GM20000 (cell line): ENCODE data around the gene ZNF343.
"Not testable (repeated sequence)": the region's sequence is repeated elsewhere in the genome, so short reads cannot be mapped to it uniquely, and the experiment has no call there.

Experiments
- DNase-seq: peaks from one replicate; pipeline ENCODE4 v3.0.0; 2012; ENCODE audit warnings: low spot score
- TF ChIP-seq, protein P1 (sequence below): IDR thresholded peaks from 2 replicates; pipeline ENCODE4 v1.5.1; 2012; ENCODE audit warnings: mild to moderate bottlenecking, control low read depth; ENCODE audit errors: extremely low read depth, missing control alignments

Gene ZNF343

DNA sequence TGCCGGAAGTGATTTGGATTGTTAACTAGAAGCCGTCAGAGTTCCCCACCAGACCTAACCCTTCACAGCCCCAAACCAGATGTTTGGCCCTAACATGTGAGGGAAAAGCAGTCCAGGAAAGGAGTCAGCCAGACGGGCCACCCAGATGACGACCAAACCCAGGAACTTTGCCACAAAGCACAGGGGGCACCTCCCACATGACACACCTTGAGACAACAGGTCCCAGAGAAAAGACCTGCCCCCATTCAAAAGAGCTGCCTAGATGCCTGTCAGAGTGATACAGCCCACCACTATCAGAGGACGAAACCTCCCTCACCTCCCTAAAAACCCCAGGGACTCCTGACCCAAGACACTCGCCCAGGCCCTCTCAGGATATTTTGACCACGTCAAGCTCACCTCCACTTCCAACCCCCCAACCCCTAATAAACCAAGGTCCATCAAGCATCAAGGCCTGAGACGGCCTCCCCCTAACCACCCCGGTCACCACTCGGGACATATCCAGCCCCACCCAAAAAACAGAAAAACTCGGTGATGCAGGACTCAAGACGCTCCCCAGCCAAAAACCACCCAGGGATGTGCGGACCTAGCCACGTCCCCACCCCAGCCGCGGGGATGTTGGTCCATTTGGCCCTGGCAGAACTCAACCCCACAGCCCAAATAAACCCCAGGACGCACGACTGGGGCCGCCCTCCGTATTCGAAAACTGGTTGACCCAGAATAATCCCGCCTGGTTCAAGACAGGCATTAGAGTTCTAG is 662 bp downstream of the ZNF343 start:
- DNase-seq, result no peak
- TF ChIP-seq, protein P1, sequence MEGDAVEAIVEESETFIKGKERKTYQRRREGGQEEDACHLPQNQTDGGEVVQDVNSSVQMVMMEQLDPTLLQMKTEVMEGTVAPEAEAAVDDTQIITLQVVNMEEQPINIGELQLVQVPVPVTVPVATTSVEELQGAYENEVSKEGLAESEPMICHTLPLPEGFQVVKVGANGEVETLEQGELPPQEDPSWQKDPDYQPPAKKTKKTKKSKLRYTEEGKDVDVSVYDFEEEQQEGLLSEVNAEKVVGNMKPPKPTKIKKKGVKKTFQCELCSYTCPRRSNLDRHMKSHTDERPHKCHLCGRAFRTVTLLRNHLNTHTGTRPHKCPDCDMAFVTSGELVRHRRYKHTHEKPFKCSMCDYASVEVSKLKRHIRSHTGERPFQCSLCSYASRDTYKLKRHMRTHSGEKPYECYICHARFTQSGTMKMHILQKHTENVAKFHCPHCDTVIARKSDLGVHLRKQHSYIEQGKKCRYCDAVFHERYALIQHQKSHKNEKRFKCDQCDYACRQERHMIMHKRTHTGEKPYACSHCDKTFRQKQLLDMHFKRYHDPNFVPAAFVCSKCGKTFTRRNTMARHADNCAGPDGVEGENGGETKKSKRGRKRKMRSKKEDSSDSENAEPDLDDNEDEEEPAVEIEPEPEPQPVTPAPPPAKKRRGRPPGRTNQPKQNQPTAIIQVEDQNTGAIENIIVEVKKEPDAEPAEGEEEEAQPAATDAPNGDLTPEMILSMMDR, result no peak

DNA sequence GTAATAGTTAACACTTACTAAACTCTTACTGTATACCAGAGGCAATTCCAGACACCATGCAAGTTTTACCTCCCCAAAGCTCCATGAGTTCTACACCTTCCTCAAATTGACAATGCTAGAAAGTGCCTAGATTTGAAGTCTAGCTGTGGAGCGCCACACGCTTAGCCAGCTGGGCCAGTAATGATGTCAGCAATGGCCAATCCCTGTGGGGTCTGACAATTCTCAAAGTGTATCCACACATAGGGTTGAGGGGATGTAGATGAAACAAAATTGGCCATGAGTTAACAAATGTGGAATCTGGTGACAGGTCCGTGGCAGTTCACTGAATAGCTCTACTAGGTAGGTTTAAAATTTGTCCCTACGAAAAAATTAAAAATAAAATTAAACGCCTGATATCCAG is 1.3 kb downstream of the ZNF343 start:
- DNase-seq, result no peak
- TF ChIP-seq, protein P1, result no peak

DNA sequence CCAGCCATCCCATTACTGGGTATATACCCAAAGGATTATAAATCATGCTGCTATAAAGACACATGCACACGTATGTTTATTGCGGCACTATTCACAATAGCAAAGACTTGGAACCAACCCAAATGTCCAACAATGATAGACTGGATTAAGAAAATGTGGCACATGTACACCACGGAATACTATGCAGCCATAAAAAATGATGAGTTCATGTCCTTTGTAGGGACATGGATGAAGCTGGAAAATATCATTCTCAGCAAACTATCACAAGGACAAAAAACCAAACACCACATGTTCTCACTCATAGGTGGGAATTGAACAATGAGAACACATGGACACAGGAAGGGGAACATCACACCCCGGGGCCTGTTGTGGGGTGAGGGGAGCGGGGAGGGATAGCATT is 2.3 kb downstream of the ZNF343 start:
- DNase-seq, result not testable (repeated sequence)

DNA sequence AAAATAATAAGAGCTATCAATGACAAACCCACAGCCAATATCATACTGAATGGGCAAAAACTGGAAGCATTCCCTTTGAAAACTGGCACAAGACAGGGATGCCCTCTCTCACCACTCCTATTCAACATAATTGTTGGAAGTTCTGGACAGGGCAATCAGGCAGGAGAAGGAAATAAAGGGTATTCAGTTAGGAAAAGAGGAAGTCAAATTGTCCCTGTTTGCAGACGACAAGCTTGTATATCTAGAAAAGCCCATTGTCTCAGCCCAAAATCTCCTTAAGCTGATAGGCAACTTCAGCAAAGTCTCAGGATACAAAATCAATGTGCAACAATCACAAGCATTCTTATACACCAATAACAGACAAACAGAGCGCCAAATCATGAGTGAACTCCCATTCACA is 3.9 kb downstream of the ZNF343 start:
- not testable (repeated sequence) for DNase-seq

DNA sequence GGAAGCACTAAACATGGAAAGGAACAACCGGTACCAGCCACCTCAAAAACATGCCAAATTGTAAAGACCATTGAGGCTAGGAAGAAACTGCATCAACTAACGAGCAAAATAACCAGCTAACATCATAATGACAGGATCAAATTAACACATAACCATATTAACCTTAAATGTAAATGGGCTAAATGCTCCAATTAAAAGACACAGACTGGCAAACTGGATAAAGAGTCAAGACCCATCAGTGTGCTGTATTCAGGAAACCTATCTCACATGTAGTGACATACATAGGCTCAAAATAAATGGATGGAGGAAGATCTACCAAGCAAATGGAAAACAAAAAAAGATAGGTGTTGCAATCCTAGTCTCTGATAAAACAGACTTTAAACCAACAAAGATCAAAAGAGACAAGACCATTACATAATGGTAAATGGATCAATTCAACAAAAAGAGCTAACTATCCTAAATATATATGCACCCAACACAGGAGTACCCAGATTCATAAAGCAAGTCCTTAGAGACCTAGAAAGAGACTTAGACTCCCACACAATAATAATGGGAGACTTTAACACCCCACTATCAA is 5.8 kb downstream of the ZNF343 start:
- DNase-seq, result not testable (repeated sequence)

DNA sequence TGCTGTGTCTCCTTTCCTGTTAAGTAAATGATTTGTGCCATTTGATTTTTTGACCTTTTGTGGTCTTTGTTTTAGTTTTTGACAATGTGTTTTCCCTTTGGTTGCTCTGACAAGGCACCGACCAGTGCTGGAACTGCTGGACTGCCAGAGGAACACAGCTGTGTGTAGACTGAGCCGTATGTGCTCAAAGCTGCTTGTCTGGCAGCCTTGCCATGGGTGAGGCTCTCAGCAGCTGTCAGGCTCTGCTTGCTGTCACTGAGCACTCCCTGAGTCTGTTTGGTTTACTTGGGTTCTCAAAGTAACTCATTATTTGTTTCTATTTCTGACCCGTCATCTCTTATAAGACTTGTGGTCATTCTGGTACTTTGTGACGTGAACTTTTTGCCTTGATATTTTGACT is 23.1 kb downstream of the ZNF343 start:
- no peak for DNase-seq
- TF ChIP-seq, protein P1, result no peak

DNA sequence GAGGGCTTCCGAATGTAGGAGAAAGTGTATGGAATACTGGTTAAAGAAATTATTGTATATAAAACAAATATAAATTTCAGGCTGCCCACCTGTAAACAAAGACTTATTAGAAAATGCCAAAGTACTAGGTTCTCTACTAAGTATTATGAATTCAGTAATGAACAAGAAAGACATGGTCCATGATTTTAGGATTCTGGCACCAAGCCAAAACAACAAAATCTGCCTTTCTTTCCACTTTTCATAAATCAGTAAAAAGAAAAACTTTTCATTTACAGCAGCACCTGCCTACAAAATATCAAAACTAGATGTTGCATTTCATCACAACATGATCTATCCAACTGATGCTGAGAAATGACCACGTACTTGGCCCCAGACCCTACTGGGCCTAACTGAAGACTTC is 23.6 kb downstream of the ZNF343 start:
- TF ChIP-seq, protein P1, result no peak
- no peak for DNase-seq

DNA sequence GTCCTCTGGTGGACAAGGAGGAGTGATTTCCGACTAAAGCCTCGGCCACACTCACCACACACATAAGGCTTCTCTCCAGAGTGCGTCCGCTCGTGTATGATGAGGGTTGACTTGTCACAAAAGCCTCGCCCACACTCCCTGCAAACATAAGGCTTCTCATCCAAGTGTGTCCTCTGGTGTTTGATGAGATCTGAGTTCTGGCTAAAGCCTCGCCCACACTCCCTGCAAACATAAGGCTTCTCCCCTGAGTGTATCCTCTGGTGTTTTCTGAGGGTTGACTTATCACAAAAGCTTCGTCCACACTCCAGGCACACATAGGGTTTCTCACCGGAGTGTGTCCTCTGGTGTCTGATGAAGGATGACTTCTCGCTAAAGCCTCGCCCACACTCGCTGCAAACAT is 25.2 kb downstream of the ZNF343 start:
- DNase-seq, result no peak
- TF ChIP-seq, protein P1, result no peak

DNA sequence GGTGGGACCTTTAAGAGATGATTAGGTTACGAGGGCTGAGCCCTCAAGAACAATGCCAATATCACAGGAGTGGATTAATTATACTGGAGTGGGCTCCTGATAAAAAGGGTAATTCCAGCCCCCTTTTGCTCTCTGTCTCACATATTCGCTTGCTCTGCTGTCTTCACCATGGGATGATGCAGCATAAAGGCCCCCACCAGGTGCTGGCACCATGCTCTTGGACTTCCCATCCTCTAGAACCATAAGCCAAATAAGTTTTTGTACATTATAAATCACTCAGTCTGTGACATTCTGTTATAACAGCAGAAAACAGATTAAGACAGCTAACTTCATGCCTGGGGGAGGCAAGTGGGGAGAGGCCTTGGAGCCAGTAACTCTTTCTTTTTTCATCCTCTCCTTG is 28.3 kb downstream of the ZNF343 start:
- TF ChIP-seq, protein P1, result no peak
- DNase-seq, result no peak
